Measurements from ENCODE around the gene C20orf204.

C20orf204 gene

DNA sequence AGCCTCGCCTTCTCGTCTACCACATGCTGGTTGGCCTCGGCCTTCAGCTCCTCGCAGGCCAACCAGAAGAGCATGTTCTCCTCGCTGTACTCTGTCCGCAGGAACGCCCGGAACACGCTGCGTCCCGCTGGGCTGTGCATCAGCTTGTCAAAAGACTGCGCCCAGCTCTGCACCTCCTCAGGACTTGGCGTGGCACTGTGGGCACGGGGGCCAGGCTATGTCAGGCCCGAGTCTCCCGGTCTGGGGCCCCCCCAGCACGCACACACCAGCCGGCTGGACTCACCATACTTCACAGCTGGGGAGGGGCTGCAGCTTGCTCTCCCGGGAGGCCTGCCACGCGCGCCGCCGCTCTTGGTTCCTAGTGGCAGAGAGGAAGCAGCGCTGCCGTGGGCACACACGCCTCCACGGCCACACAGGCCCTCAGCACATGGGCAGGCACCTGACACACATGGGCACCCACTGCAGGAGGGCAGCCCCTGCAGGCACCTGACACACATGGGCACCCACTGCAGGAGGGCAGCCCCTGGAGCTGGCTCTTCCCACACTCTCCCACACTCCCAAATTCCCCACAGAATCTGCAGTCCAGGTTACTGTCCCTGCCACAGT is 38.3 kb downstream of the C20orf204 start:
- TF ChIP-seq RAD21 (IDR thresholded peaks at IDR 0.05; ENCODE audit: low read depth) (no peak), MAX (IDR thresholded peaks at IDR 0.05) (no peak), CEBPB (IDR thresholded peaks at IDR 0.05) (no peak), FOXM1 (IDR thresholded peaks at IDR 0.05; ENCODE audit: borderline replicate concordance, low read depth) (no peak), CREB1 (IDR thresholded peaks at IDR 0.05; ENCODE audit: low read depth) (no peak), TCF12 (IDR thresholded peaks at IDR 0.05; ENCODE audit: low read depth) (no peak), TEAD4 (IDR thresholded peaks at IDR 0.05) (no peak), TAF1 (IDR thresholded peaks at IDR 0.05; ENCODE audit: low read depth) (no peak), NFIC (IDR thresholded peaks at IDR 0.05) (no peak), YY1 (IDR thresholded peaks at IDR 0.05; ENCODE audit: low read depth) (no peak), REST (IDR thresholded peaks at IDR 0.05; ENCODE audit: low read depth) (no peak), EGR1 (IDR thresholded peaks at IDR 0.05) (no peak), USF1 (IDR thresholded peaks at IDR 0.05) (no peak)

DNA sequence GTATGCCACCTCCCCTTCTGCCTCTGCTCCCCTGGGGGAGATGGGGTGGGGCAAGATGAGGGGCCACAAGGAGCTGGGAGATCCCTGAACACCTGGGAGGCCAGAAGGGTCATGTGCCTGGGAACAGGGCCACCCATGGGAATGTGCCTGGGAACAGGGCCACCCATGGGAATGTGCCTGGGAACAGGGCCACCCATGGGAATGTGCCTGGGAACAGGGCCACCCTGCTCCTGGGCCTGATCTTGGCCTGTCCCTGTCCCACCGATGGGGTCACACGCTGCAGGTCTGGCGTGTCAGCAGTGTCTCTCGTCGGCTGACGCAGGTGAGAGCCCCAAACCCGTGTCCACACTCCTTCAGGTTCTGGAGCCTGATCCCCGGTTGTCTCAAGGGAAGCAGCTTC is 39.0 kb downstream of the C20orf204 start:
- TF ChIP-seq NFIC (IDR thresholded peaks at IDR 0.05) (no peak), CREB1 (IDR thresholded peaks at IDR 0.05; ENCODE audit: low read depth) (no peak)

GRCh38 chr20:64075556-64075955 is 39.6 kb downstream of the C20orf204 start:
- no peak for TF ChIP-seq REST (IDR thresholded peaks at IDR 0.05; ENCODE audit: low read depth)
- TF ChIP-seq NFIC (IDR thresholded peaks at IDR 0.05): no peak
- no peak for TF ChIP-seq TCF12 (IDR thresholded peaks at IDR 0.05; ENCODE audit: low read depth)
- no peak for TF ChIP-seq FOXM1 (IDR thresholded peaks at IDR 0.05; ENCODE audit: borderline replicate concordance, low read depth)
- no peak for TF ChIP-seq ZBTB7A (IDR thresholded peaks at IDR 0.05; ENCODE audit: low read depth)
- TF ChIP-seq MAX (IDR thresholded peaks at IDR 0.05): no peak
- no peak for TF ChIP-seq CEBPB (IDR thresholded peaks at IDR 0.05)
- TF ChIP-seq USF1 (IDR thresholded peaks at IDR 0.05): no peak
- no peak for TF ChIP-seq RAD21 (IDR thresholded peaks at IDR 0.05; ENCODE audit: low read depth)
- TF ChIP-seq EGR1 (IDR thresholded peaks at IDR 0.05): no peak
- TF ChIP-seq YY1 (IDR thresholded peaks at IDR 0.05; ENCODE audit: low read depth): no peak
- no peak for TF ChIP-seq TEAD4 (IDR thresholded peaks at IDR 0.05)
- TF ChIP-seq CREB1 (IDR thresholded peaks at IDR 0.05; ENCODE audit: low read depth): no peak
- TF ChIP-seq EP300 (IDR thresholded peaks at IDR 0.05; ENCODE audit: borderline replicate concordance): no peak
- no peak for TF ChIP-seq TAF1 (IDR thresholded peaks at IDR 0.05; ENCODE audit: low read depth)

GRCh38 chr20:64076061-64076997 is 40.3 kb downstream of the C20orf204 start:
- TF ChIP-seq USF1 (IDR thresholded peaks at IDR 0.05) (no peak), CREB1 (IDR thresholded peaks at IDR 0.05; ENCODE audit: low read depth) (no peak), YY1 (IDR thresholded peaks at IDR 0.05; ENCODE audit: low read depth) (no peak), FOXM1 (IDR thresholded peaks at IDR 0.05; ENCODE audit: borderline replicate concordance, low read depth) (no peak), TCF12 (IDR thresholded peaks at IDR 0.05; ENCODE audit: low read depth) (no peak), RAD21 (IDR thresholded peaks at IDR 0.05; ENCODE audit: low read depth) (no peak), REST (IDR thresholded peaks at IDR 0.05; ENCODE audit: low read depth) (no peak), TEAD4 (IDR thresholded peaks at IDR 0.05) (no peak), EP300 (IDR thresholded peaks at IDR 0.05; ENCODE audit: borderline replicate concordance) (no peak), CEBPB (IDR thresholded peaks at IDR 0.05) (no peak), TAF1 (IDR thresholded peaks at IDR 0.05; ENCODE audit: low read depth) (no peak), EGR1 (IDR thresholded peaks at IDR 0.05) (no peak), ZBTB7A (IDR thresholded peaks at IDR 0.05; ENCODE audit: low read depth) (no peak), MAX (IDR thresholded peaks at IDR 0.05) (no peak), NFIC (IDR thresholded peaks at IDR 0.05) (no peak)
